ENCODE data around the gene USP54.
A peak's percentile ranks its signal among the peaks of the same experiment; 100 is the strongest.

The USP54 gene

GRCh38 chr10:73609116-73609515 lies 18.0 kb upstream of the USP54 start:
- in situ Hi-C loops (cut with HindIII; ENCODE audit: low sequenced_read_pairs): no loop called here
- TF ChIP-seq, protein P1, sequence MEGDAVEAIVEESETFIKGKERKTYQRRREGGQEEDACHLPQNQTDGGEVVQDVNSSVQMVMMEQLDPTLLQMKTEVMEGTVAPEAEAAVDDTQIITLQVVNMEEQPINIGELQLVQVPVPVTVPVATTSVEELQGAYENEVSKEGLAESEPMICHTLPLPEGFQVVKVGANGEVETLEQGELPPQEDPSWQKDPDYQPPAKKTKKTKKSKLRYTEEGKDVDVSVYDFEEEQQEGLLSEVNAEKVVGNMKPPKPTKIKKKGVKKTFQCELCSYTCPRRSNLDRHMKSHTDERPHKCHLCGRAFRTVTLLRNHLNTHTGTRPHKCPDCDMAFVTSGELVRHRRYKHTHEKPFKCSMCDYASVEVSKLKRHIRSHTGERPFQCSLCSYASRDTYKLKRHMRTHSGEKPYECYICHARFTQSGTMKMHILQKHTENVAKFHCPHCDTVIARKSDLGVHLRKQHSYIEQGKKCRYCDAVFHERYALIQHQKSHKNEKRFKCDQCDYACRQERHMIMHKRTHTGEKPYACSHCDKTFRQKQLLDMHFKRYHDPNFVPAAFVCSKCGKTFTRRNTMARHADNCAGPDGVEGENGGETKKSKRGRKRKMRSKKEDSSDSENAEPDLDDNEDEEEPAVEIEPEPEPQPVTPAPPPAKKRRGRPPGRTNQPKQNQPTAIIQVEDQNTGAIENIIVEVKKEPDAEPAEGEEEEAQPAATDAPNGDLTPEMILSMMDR (IDR thresholded peaks at IDR 0.05; ENCODE audit: low read depth, low read length): no peak
- H3K4me3 ChIP-seq (ENCODE audit: low read depth, low read length): no peak overlapping the region
- DNase-seq (ENCODE audit: low read depth, low spot score): no peak

GRCh38 chr10:73601486-73601921 lies 10.4 kb upstream of the USP54 start:
- in situ Hi-C loops (cut with HindIII; ENCODE audit: low sequenced_read_pairs): no loop called here
- TF ChIP-seq, protein P1 (IDR thresholded peaks at IDR 0.05; ENCODE audit: low read depth, low read length): no peak
- DNase-seq (ENCODE audit: low read depth, low spot score): no peak
- H3K4me3 ChIP-seq (ENCODE audit: low read depth, low read length): no peak overlapping the region

- DNase-seq (ENCODE audit: low read depth, low spot score): peak; percentile 46
- in situ Hi-C loops (cut with HindIII; ENCODE audit: low sequenced_read_pairs): no loop called here
Measured at GRCh38 chr10:73597346-73597745, 6.2 kb upstream of the USP54 start.

DNA sequence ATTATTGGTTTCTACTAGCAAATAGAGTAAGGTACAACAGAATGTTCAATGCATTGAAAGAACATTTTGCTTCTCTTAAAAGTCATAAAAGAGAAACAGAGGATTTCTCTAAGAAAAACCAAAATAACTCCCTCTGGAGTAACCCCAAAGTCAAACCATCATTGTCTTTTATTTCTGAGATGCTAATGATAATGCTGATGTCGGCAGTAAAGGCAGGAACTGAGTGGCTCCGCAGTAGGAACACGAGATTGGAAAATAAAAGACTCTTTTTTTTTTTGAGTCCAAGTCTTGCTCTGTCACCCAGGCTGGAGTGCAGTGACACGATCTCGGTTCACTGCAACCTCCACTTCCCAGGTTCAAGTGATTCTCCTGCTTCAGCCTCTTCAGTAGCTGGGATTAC lies 2.7 kb upstream of the USP54 start:
- H3K4me3 ChIP-seq (ENCODE audit: low read depth, low read length): no peak overlapping the region
- in situ Hi-C loops (cut with HindIII; ENCODE audit: low sequenced_read_pairs): no loop called here
- TF ChIP-seq, protein P1 (IDR thresholded peaks at IDR 0.05; ENCODE audit: low read depth, low read length): no peak
- no peak for DNase-seq (ENCODE audit: low read depth, low spot score)

More at GRCh38 chr10:73597346-73597745, 6.2 kb upstream of the USP54 start:
- TF ChIP-seq, protein P1 (IDR thresholded peaks at IDR 0.05; ENCODE audit: low read depth, low read length): no peak
- H3K4me3 ChIP-seq (ENCODE audit: low read depth, low read length): no peak overlapping the region

DNA sequence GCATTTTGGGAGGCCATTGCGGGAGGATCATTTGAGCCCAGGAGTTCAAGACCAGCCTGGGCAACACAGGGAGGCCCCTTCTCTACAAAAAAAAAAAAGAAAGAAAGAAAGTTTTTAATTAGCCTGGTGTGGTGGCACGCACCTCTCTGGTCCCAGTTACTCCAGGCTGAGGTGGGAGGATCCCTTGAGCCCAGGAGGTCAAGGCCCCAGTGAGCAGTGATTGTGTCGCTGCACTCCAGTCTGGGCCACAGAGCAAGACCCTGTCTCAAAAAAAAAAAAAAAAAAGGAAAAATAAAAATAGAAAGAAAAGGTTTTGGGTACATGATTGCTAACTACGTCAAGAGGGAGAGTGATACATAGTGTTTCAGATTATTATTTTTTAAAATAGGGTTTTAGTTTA lies 2.0 kb upstream of the USP54 start:
- DNase-seq (ENCODE audit: low read depth, low spot score): no peak
- H3K4me3 ChIP-seq (ENCODE audit: low read depth, low read length): no peak overlapping the region
- in situ Hi-C loops (cut with HindIII; ENCODE audit: low sequenced_read_pairs): no loop called here
- TF ChIP-seq, protein P1 (IDR thresholded peaks at IDR 0.05; ENCODE audit: low read depth, low read length): no peak

- H3K4me3 ChIP-seq (ENCODE audit: low read depth, low read length): no peak overlapping the region
- TF ChIP-seq, protein P1 (IDR thresholded peaks at IDR 0.05; ENCODE audit: low read depth, low read length): no peak
- DNase-seq (ENCODE audit: low read depth, low spot score): peak; percentile 64
- in situ Hi-C loops (cut with HindIII; ENCODE audit: low sequenced_read_pairs): no loop called here
Measured at GRCh38 chr10:73591935-73592699, 975 bp upstream of the USP54 start.
